ENCODE data around the gene RBM4B.

DNA sequence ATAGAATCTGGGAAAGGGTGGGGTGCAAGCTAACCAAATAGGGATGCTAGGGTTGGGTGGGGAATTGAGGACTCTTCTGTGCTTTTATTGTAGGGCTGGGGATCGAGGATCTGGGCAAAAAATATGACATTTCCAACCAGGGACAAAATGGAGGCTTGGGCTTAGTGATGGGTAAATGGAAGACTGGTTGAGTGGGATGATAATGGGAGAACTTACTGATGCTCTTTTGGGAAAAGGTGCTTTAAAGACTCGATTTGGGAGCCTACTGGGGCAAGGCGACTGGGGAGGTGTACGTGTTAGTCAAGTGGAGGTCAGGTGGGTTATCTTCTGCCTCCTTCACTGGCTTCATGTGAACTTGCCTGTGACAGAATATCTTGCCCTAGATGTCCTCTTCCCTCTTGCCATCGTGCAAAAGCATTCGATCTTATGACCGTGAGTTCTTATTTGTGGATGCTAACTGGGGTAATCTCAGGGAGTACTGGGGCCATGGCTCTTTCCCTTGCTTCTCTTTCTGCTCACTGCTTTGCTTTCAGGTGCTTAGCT, 49.6 kb downstream of the RBM4B start:
- TF ChIP-seq CTCF (conservative IDR thresholded peaks at IDR 0.05; ENCODE audit: low read length) (no peak), EZH2phosphoT487 (IDR thresholded peaks at IDR 0.05; ENCODE audit: borderline replicate concordance) (no peak)

Data from Loucy (cell line).